Esophagus muscularis mucosa (tissue), 3 donors: ENCODE results near the gene DYNC2LI1.

Source experiments
- CTCF ChIP-seq, 3 experiments: fragments of 200-600 bp in 2 of 3; fragments of 450-650 bp in 1 of 3; sonication (generic) in 2 of 3; IDR thresholded peaks; one replicate each; pipeline ENCODE4 v1.5.1; 2017 to 2019; ENCODE audit warnings: antibody characterized with exemption in 3 of 3, mild to moderate bottlenecking in 2 of 3, moderate library complexity in 1 of 3
- EP300 ChIP-seq: sonication (generic); formaldehyde crosslinking; IDR thresholded peaks from one replicate; pipeline ENCODE4 v1.6.1; 2017; ENCODE audit warnings: antibody characterized with exemption

GRCh38 chr2:43745457-43745856 lies 28.4 kb upstream of the DYNC2LI1 start:
- TF ChIP-seq CTCF (IDR thresholded peaks at IDR 0.05) (no peak), EP300 (no peak)
